Fibroblast of the aortic adventitia (primary cell): ENCODE results near the gene PIK3IP1. TPM values are rescaled to one million over a fixed set of nuclear protein-coding genes. Genes with fewer than 3 reads are reported as not detected.
A peak's percentile ranks its signal among the peaks of the same experiment; 100 is the strongest.
"Not testable (repeated sequence)": the region's sequence is repeated elsewhere in the genome, so short reads cannot be mapped to it uniquely, and the experiment has no call there.

Source experiments
- DNase-seq: peaks from one replicate; pipeline ENCODE4 v3.0.0-alpha.2; 2010; ENCODE audit warnings: low read depth
- H3K4me3 ChIP-seq: 2 replicates; pipeline ENCODE4 v1.5.1; 2011; ENCODE audit warnings: low read depth, mild to moderate bottlenecking, control low read depth, low read length, moderate library complexity
- total RNA-seq: library from RNA; depleted of rRNA; stranded (reverse); fragments of >200 nt; gene quantifications from 2 replicates; pipeline ENCODE4 v1.2.3, GENCODE V29; 2012; ENCODE audit warnings: low replicate concordance
- TF ChIP-seq, protein P1 (sequence below): IDR thresholded peaks from 2 replicates; pipeline ENCODE4 v1.5.1; 2011; ENCODE audit warnings: mild to moderate bottlenecking, low read length, control low read depth, inconsistent platforms; ENCODE audit not compliant: insufficient read depth

PIK3IP1 gene
- total RNA-seq, 1 donor, result 13.2 TPM

DNA sequence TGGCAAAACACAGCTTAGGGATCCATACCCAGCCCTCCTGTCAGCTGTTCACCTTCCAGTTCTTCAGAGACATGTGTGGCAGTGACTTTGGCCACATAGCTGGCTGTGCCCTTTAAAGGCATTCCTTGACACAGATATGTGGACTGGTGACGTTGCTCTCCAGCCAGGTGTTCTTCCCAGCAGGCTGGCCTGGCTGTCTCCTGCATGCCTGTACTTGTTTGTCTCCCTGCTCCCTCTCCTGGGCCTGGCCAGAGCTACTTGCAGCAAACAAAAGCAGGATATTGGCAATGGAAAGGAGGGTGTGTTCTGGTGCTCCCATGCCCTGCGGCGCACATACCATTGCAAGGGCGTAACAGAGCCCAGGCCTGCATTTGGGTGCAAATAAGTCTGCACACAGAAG, 38.3 kb downstream of the PIK3IP1 start:
- no peak for DNase-seq
- no peak overlapping the region for H3K4me3 ChIP-seq
- TF ChIP-seq, protein P1, sequence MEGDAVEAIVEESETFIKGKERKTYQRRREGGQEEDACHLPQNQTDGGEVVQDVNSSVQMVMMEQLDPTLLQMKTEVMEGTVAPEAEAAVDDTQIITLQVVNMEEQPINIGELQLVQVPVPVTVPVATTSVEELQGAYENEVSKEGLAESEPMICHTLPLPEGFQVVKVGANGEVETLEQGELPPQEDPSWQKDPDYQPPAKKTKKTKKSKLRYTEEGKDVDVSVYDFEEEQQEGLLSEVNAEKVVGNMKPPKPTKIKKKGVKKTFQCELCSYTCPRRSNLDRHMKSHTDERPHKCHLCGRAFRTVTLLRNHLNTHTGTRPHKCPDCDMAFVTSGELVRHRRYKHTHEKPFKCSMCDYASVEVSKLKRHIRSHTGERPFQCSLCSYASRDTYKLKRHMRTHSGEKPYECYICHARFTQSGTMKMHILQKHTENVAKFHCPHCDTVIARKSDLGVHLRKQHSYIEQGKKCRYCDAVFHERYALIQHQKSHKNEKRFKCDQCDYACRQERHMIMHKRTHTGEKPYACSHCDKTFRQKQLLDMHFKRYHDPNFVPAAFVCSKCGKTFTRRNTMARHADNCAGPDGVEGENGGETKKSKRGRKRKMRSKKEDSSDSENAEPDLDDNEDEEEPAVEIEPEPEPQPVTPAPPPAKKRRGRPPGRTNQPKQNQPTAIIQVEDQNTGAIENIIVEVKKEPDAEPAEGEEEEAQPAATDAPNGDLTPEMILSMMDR, result no peak

DNA sequence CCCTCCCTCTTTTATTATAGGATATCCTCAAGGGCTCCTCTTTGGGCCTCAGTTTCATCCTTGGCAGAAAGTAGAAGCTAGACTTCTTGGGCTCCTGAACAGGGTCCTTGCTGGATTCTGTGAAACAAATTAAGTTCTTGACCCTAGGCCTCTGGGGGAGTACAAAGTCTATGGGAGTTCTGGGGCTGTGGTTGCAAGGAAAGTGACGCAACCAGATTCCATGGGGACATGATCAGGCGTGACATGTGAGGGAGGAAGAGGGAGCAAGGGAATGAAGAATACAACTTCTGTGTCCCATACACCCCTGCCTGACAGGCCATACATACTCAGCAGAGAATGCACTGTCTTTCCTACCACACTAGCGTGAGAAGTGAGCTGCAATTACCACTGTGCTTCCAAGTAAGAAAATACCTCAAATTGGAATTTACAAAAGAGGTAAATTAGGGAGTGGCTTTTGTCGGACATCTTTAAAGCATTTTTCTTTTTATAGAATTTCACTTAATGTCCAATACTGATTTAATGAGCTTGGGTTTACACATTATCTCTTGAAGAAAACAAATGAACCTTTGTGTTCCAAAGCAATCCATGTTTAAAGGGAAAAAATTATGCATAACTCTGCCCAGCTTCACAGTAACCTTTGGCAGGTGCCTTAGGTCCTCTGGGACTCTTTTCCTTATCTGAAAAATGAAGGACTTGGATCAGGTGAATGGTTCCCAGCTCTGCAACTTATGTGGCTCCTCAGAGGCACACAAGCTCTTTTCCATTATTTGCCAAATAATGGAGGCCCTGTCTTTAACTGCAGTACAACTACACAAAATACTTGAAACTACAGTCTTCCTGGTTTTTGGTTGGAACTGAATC, 41.3 kb downstream of the PIK3IP1 start:
- no peak for DNase-seq
- no peak overlapping the region for H3K4me3 ChIP-seq
- TF ChIP-seq, protein P1, result no peak

DNA sequence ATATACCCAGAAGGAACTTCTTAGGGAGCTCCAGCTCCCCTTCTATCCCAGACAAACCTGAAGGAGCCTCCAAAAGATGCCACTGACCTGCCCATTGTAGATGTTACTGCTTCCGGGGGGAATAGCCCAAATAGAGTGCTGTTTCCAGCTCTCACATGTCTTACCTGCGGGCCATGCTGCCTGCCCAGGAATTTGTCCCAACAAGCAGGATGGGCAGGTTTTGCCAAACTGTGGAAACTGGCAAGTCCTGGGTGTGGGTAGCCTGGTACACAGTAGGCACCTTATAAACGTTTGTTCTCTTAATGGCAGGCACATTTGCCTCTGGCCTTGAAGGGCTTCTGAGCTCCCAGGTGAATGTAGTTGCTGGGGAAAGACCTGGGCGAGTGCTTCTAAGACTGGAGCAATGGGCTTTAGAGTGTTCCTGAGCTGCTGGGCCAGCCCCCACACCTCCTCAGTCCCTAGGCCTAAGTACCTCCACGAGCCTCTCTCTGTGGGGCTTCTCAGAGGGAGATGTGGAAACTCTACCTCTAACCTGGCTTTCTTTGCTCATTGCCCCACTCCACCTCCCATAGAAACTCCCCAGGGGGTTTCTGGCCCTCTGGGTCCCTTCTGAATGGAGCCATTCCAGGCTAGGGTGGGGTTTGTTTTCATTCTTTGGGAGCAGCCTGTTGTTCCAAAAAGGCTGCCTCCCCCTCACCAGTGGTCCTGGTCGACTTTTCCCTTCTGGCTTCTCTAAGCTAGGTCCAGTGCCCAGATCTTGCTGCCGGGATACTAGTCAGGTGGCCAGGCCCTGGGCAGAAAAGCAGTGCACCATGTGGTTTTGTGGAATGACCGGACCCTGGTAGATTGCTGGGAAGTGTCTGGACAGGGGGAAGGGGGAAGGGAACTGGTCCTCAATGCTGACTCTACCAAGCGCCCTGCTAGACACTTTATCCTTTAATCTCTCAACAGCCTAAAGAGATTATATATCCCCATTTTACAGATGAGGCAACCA, 43.0 kb downstream of the PIK3IP1 start:
- peak; percentile 29 for DNase-seq
- TF ChIP-seq, protein P1, result no peak
- peak overlapping the region; percentile 82 for H3K4me3 ChIP-seq

- peak overlapping the region; percentile 82 for H3K4me3 ChIP-seq
- TF ChIP-seq, protein P1, result no peak
- peak; percentile 90 for DNase-seq
Measured at GRCh38 chr22:31248138-31248745, 44.0 kb downstream of the PIK3IP1 start.

GRCh38 chr22:31247726-31248125, 44.6 kb downstream of the PIK3IP1 start:
- TF ChIP-seq, protein P1, result no peak
- peak overlapping the region; percentile 82 for H3K4me3 ChIP-seq
- DNase-seq, result no peak

DNA sequence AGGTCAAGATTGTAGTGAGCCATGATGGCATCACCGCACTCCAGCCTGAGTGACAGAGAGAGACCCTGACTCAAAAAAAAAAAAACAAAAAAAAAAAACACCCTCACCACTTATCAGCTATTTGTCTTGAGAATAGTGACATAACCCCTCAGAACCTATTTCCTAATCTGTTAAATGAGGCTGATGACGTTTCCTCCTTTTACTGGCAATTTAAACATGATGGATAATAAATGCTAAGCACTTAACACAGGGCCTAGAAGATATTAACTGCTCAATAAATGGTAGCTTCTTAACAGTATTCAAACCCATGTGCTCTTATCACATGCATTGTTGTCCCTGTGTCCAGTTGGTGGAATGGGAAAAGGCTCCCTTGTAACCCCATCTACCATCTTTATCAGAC, 45.6 kb downstream of the PIK3IP1 start:
- no peak for DNase-seq
- TF ChIP-seq, protein P1, result no peak
- H3K4me3 ChIP-seq, result no peak overlapping the region

GRCh38 chr22:31245998-31246397, 46.3 kb downstream of the PIK3IP1 start:
- H3K4me3 ChIP-seq, DNase-seq: not testable (repeated sequence)
